A673 (cell line): ENCODE data around the gene KAT5. TPM values are rescaled to one million over a fixed set of nuclear protein-coding genes. Genes with fewer than 3 reads are reported as not detected.
"Not testable (repeated sequence)": the region's sequence is repeated elsewhere in the genome, so short reads cannot be mapped to it uniquely, and the experiment has no call there.

ENCODE experiments used
- BruUV-seq: library from RNA; stranded (reverse); fragments of 400-500 nt; replicated peaks from 2 replicates; lab custom pipeline; 2021; lab: Mats Ljungman, UMichigan
- CTCF ChIA-PET: fragments of 300-600 bp; sonication (Branson Sonifier 250); formaldehyde crosslinking; loops from one replicate; lab custom pipeline; 2022; ENCODE audit warnings: antibody characterized with exemption; lab: Charles Lee
- POLR2A ChIA-PET: fragments of 300-600 bp; sonication (Branson Sonifier 250); formaldehyde crosslinking; loops from one replicate; lab custom pipeline; 2022; ENCODE audit warnings: antibody characterized with exemption; ENCODE audit not compliant: low non-redundant PET; lab: Charles Lee
- DNase-seq: peaks from one replicate; pipeline ENCODE4 v3.0.0-alpha.2; 2015; ENCODE audit warnings: low spot score
- H3K27ac ChIP-seq: fragments of 200-600 bp; sonication (generic); 2 replicates; pipeline ENCODE4 v1.5.1; 2016; ENCODE audit warnings: mixed run types, low read depth, mild to moderate bottlenecking, mixed read lengths, antibody characterized with exemption, low read length; ENCODE audit not compliant: poor library complexity, severe bottlenecking
- H3K27me3 ChIP-seq: fragments of 200-600 bp; sonication (generic); replicated peaks from 2 replicates; pipeline ENCODE4 v1.6.1; 2017; ENCODE audit warnings: mixed run types, low read depth, mild to moderate bottlenecking, mixed read lengths, antibody characterized with exemption, low read length; ENCODE audit not compliant: insufficient read depth, poor library complexity
- H3K36me3 ChIP-seq: fragments of 200-600 bp; sonication (generic); 2 replicates; pipeline ENCODE4 v1.6.1; 2016; ENCODE audit warnings: mixed run types, mild to moderate bottlenecking, mixed read lengths, antibody characterized with exemption, low read length; ENCODE audit not compliant: insufficient read depth, poor library complexity, severe bottlenecking
- H3K4me1 ChIP-seq: fragments of 200-600 bp; sonication (generic); 2 replicates; pipeline ENCODE4 v1.6.1; 2017; ENCODE audit warnings: mixed run types, mild to moderate bottlenecking, mixed read lengths, antibody characterized with exemption, low read length; ENCODE audit not compliant: insufficient read depth, poor library complexity, severe bottlenecking
- H3K4me3 ChIP-seq: fragments of 200-600 bp; sonication (generic); 2 replicates; pipeline ENCODE4 v1.5.1; 2016; ENCODE audit warnings: low read depth, mixed run types, mild to moderate bottlenecking, mixed read lengths, low read length; ENCODE audit not compliant: poor library complexity, severe bottlenecking
- H3K9me3 ChIP-seq: fragments of 200-600 bp; sonication (generic); 2 replicates; pipeline ENCODE4 v1.6.1; 2016; ENCODE audit warnings: mixed run types, low read depth, mild to moderate bottlenecking, mixed read lengths, antibody characterized with exemption, low read length; ENCODE audit not compliant: poor library complexity, severe bottlenecking
- CTCF ChIP-seq: fragments of 300-800, 200-600 bp; sonication (generic); conservative IDR thresholded peaks from 2 replicates; pipeline ENCODE4 v1.5.1; 2017; ENCODE audit warnings: low read depth, mild to moderate bottlenecking, antibody characterized with exemption, low read length, moderate library complexity, mixed read lengths
- EZH2 ChIP-seq: fragments of 200-600 bp; sonication (generic); IDR thresholded peaks from 2 replicates; pipeline ENCODE4 v1.6.1; 2017; ENCODE audit warnings: borderline replicate concordance, low read depth, mild to moderate bottlenecking, mixed read lengths, antibody characterized with exemption, low read length; ENCODE audit not compliant: poor library complexity, severe bottlenecking
- intact Hi-C: fragments of 100-400 bp; cut with micrococcal nuclease; formaldehyde crosslinking; loops from one replicate; pipeline ENCODE4 v1.10.0; 2022; ENCODE audit not compliant: unreplicated experiment
- total RNA-seq: library from RNA; stranded (reverse); gene quantifications from 2 replicates; pipeline ENCODE4 v1.2.3, GENCODE V29; 2021

Gene KAT5
- total RNA-seq, 1 experiment from 2014 or later, result 71.3 TPM

GRCh38 chr11:65701686-65702085, 10.4 kb upstream of the KAT5 start:
- ChIA-PET POLR2A (no interaction called here), CTCF (no interaction called here)
- intact Hi-C loops, result loop anchor here (10.0 kb wide), 1 partner anchor 77 kb away; no protein-coding TSS in a partner anchor

GRCh38 chr11:65703846-65704245, 8.2 kb upstream of the KAT5 start:
- no peaks in the 10 kb centered on the region for H3K9me3 ChIP-seq
- H3K36me3 ChIP-seq, result no peaks in the 10 kb centered on the region
- intact Hi-C loops, result loop anchor here (10.0 kb wide), 1 partner anchor 79 kb away; no protein-coding TSS in a partner anchor
- no peaks in the 10 kb centered on the region for H3K4me1 ChIP-seq
- no peak for TF ChIP-seq CTCF
- ChIA-PET CTCF (no interaction called here), POLR2A (no interaction called here)
- no peak overlapping the region for H3K4me3 ChIP-seq
- no TSS peak for BruUV-seq
- DNase-seq, result no peak
- H3K27ac ChIP-seq, result no peak overlapping the region
- no peaks in the 10 kb centered on the region for H3K27me3 ChIP-seq

More at GRCh38 chr11:65701686-65702085, 10.4 kb upstream of the KAT5 start:
- H3K4me3 ChIP-seq, result no peak overlapping the region
- H3K27me3 ChIP-seq, result no peaks in the 10 kb centered on the region
- no peaks in the 10 kb centered on the region for H3K36me3 ChIP-seq
- TF ChIP-seq CTCF (no peak), EZH2 (no peak)
- H3K27ac ChIP-seq, result no peak overlapping the region
- no peaks in the 10 kb centered on the region for H3K4me1 ChIP-seq
- BruUV-seq, result no TSS peak
- no peak for DNase-seq
- H3K9me3 ChIP-seq, result no peaks in the 10 kb centered on the region

GRCh38 chr11:65706303-65706763, 5.7 kb upstream of the KAT5 start:
- not testable (repeated sequence) for BruUV-seq, H3K27me3 ChIP-seq, H3K36me3 ChIP-seq, H3K27ac ChIP-seq, H3K4me1 ChIP-seq, H3K9me3 ChIP-seq
- ChIA-PET POLR2A (interaction anchor here (0.6 kb wide), 1 partner anchor 13 kb away, joined by 5 read pairs; no protein-coding TSS in a partner anchor), CTCF (interaction anchor here (0.8 to 1.3 kb wide), 3 partner anchors 178 to 942 kb away, joined by 3 to 7 read pairs (median 3); partner anchors contain the start of gene CCDC85B)
- intact Hi-C loops, result loop anchor here (10.0 kb wide), 1 partner anchor 82 kb away; no protein-coding TSS in a partner anchor
- TF ChIP-seq CTCF, result peak; percentile 64
- peak overlapping the region; percentile 18 for H3K4me3 ChIP-seq
- peak; percentile 64 for DNase-seq

GRCh38 chr11:65707002-65707401, 5.0 kb upstream of the KAT5 start:
- POLR2A ChIA-PET, H3K9me3 ChIP-seq, CTCF ChIA-PET, DNase-seq, H3K4me3 ChIP-seq, H3K36me3 ChIP-seq, H3K27me3 ChIP-seq, H3K4me1 ChIP-seq, BruUV-seq, H3K27ac ChIP-seq: not testable (repeated sequence)
- intact Hi-C loops, result loop anchor here (10.0 kb wide), 1 partner anchor 82 kb away; no protein-coding TSS in a partner anchor
